Measurements from ENCODE around the gene MDM2. TPM values are rescaled to one million over a fixed set of nuclear protein-coding genes. Genes with fewer than 3 reads are reported as not detected.

Gene MDM2
- total RNA-seq, 1 donor from 2014 or later, result 123 TPM

DNA sequence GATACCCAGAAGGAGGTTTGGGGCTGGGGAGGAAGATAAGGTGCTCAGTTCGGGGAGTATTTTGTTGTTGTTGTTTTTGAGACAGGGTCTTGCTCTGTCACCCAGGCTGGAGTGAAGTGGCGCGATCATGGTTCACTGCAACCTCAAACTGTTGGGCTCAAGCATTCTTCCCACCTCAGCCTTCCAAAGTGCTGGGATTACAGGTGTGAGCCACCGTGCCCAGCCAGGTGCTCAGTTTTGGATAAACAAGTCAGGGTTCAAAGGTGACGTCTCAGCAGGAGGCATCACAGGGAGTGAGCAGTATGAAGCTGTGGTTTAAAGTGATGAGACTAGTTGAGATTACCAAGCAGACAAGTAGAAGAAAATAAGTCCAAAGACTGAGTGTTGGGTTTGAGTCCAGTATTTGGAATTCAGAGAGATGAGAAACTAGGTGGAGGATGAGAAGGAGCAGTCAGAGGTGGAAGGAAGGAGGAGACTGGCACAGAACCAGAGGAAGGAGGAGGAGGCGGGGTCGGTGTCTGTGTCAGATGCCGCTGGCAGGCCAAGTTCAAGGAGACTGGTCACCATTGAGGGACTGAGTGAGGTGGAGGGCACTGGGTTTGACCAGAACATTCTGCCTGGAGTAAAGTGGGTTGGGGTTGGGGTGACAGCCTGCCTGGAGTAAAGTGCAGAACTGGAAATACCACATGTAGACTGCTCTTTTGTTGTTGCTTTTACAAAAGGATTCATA lies 45.9 kb upstream of the MDM2 start:
- Mint-ChIP-seq H3K36me3 (ENCODE audit: low read depth) (peaks cover 6% of the 10 kb centered on the region), H3K27ac (ENCODE audit: unreplicated experiment) (no peak overlapping the region), H3K27me3 (ENCODE audit: low read depth) (no peaks in the 10 kb centered on the region), H3K9me3 (no peaks in the 10 kb centered on the region), H3K4me1 (no peaks in the 10 kb centered on the region), H3K4me3 (no peak overlapping the region)
- TF ChIP-seq, protein P1, sequence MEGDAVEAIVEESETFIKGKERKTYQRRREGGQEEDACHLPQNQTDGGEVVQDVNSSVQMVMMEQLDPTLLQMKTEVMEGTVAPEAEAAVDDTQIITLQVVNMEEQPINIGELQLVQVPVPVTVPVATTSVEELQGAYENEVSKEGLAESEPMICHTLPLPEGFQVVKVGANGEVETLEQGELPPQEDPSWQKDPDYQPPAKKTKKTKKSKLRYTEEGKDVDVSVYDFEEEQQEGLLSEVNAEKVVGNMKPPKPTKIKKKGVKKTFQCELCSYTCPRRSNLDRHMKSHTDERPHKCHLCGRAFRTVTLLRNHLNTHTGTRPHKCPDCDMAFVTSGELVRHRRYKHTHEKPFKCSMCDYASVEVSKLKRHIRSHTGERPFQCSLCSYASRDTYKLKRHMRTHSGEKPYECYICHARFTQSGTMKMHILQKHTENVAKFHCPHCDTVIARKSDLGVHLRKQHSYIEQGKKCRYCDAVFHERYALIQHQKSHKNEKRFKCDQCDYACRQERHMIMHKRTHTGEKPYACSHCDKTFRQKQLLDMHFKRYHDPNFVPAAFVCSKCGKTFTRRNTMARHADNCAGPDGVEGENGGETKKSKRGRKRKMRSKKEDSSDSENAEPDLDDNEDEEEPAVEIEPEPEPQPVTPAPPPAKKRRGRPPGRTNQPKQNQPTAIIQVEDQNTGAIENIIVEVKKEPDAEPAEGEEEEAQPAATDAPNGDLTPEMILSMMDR (conservative IDR thresholded peaks at IDR 0.05), result no peak
- DNase-seq (ENCODE audit: low read depth, low spot score), result no peak

DNA sequence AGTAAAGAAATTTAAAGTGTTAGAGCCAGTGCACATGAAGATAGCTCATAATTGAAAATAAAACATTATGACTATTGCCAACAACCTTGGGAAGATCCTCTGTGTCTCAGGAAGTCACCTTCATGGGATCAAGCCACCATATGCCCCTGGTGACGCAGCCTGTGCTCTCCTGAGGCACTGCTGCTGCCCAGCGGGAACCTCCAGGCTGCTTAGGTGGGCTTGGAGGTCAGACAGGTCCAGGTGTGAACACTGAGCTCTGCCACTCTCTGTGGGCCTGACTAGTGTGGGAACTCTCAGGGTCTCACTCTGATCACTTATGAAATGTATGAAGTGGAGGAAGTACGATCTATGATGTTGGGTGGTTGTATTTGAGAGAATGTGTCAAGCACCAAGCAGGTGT lies 45.3 kb upstream of the MDM2 start:
- no peak for DNase-seq (ENCODE audit: low read depth, low spot score)
- Mint-ChIP-seq H3K9me3 (no peaks in the 10 kb centered on the region), H3K27ac (ENCODE audit: unreplicated experiment) (no peak overlapping the region), H3K4me1 (no peaks in the 10 kb centered on the region), H3K4me3 (no peak overlapping the region), H3K36me3 (ENCODE audit: low read depth) (peaks cover 6% of the 10 kb centered on the region), H3K27me3 (ENCODE audit: low read depth) (no peaks in the 10 kb centered on the region)
- TF ChIP-seq, protein P1 (conservative IDR thresholded peaks at IDR 0.05), result no peak

DNA sequence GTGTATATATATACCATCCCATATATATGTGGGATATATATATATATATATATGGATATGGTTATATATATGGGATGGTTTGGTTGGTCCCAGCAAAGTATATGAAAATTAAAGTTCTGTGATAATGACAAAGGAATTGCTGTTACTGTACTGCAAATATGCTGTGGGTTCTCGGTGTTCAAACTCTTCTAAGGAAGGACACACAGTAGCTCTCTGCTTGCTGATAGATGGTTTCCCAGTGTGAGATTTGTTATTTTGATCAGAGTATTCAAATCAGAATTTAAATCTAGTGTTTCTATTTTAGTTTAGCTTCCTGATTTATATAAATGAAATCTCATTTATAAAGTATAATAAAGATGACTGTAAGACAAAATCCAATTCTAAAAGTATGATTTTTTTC lies 42.3 kb upstream of the MDM2 start:
- no peaks in the 10 kb centered on the region for H3K27me3 Mint-ChIP-seq (ENCODE audit: low read depth)
- no peaks in the 10 kb centered on the region for H3K9me3 Mint-ChIP-seq
- H3K4me3 Mint-ChIP-seq, result no peak overlapping the region
- peaks cover 3% of the 10 kb centered on the region for H3K36me3 Mint-ChIP-seq (ENCODE audit: low read depth)
- TF ChIP-seq, protein P1 (conservative IDR thresholded peaks at IDR 0.05), result no peak
- no peak overlapping the region for H3K27ac Mint-ChIP-seq (ENCODE audit: unreplicated experiment)
- no peak for DNase-seq (ENCODE audit: low read depth, low spot score)
- no peaks in the 10 kb centered on the region for H3K4me1 Mint-ChIP-seq

DNA sequence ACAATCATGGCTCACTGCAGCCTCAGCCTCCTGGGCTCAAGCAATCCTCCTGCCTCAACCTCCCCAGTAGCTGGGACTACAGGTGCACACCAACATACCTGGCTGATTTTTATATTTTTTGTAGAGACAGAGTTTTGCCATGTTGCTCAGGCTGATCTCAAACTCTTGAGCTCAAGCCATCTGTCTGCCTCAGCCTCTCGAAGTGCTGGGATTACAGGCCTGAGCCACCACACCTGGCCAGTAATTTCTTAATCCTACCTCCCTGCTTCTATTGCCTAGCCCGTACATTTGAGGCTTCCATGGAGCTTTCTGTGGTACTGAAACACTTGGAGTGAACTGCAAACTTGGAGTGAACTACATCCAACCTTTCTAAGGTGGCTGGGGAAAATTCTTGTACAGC lies 41.3 kb upstream of the MDM2 start:
- Mint-ChIP-seq H3K4me3 (no peak overlapping the region), H3K27me3 (ENCODE audit: low read depth) (no peaks in the 10 kb centered on the region), H3K36me3 (ENCODE audit: low read depth) (peaks cover 3% of the 10 kb centered on the region), H3K9me3 (no peaks in the 10 kb centered on the region), H3K27ac (ENCODE audit: unreplicated experiment) (no peak overlapping the region), H3K4me1 (no peaks in the 10 kb centered on the region)
- DNase-seq (ENCODE audit: low read depth, low spot score), result no peak
- TF ChIP-seq, protein P1 (conservative IDR thresholded peaks at IDR 0.05), result no peak

DNA sequence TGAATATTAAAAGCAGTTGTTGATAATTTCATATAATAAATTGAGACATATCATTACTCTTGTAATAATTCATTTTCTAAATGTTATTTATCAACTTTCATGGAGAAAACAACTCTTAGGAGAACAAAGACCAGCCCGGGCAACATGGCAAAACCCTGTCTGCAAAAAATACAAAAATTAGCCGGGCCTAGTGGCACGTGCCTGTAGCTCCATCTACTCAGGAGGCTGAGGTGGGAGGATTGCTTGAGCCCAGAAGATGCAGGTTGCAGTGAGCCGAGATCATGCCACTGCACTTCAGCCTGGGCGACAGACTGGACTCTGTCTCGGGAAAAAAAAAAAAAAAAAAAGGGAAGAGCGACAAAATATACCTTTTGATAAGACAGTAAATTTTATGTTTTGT lies 40.8 kb upstream of the MDM2 start:
- no peak for DNase-seq (ENCODE audit: low read depth, low spot score)
- H3K4me3 Mint-ChIP-seq, result no peak overlapping the region
- H3K27ac Mint-ChIP-seq (ENCODE audit: unreplicated experiment), result no peak overlapping the region
- H3K36me3 Mint-ChIP-seq (ENCODE audit: low read depth), result peaks cover 3% of the 10 kb centered on the region
- TF ChIP-seq, protein P1 (conservative IDR thresholded peaks at IDR 0.05), result no peak
- no peaks in the 10 kb centered on the region for H3K27me3 Mint-ChIP-seq (ENCODE audit: low read depth)
- H3K9me3 Mint-ChIP-seq, result no peaks in the 10 kb centered on the region
- H3K4me1 Mint-ChIP-seq, result no peaks in the 10 kb centered on the region

All from neural crest cell (in vitro differentiated cells).